Tibial nerve (tissue), 4 donors: Measurements from ENCODE around the gene GRAMD1C. TPM values are rescaled to one million over a fixed set of nuclear protein-coding genes. Genes with fewer than 3 reads are reported as not detected.

Source experiments
- DNase-seq, 2 donors: peaks; one replicate each; pipeline ENCODE4 v3.0.0-alpha.2; 2019; ENCODE audit warnings: low spot score in 2 of 2
- H3K27ac ChIP-seq, 4 donors: fragments of 200-600 bp; sonication (generic) in 3 of 4; one replicate each; pipeline ENCODE4 v1.5.1; 2017 to 2019; ENCODE audit warnings: mild to moderate bottlenecking in 1 of 4
- H3K27me3 ChIP-seq, 2 donors: fragments of 200-600 bp; sonication (generic) in 1 of 2; one replicate each; pipeline versions ENCODE4 v1.5.1 to v1.6.0; 2017 to 2019
- H3K36me3 ChIP-seq, 3 donors: fragments of 200-600 bp; sonication (generic); one replicate each; pipeline ENCODE4 v1.5.1; 2018 to 2019
- H3K4me1 ChIP-seq, 4 donors: fragments of 200-600 bp; sonication (generic) in 3 of 4; one replicate each; pipeline ENCODE4 v1.5.1; 2017 to 2019
- H3K4me3 ChIP-seq, 4 donors: fragments of 200-600 bp; sonication (generic) in 3 of 4; one replicate each; pipeline ENCODE4 v1.5.1; 2017 to 2019; ENCODE audit warnings: mild to moderate bottlenecking in 1 of 4, moderate library complexity in 1 of 4
- H3K9me3 ChIP-seq, 4 donors: fragments of 200-600 bp; sonication (generic) in 3 of 4; one replicate each; pipeline ENCODE4 v1.5.1; 2017 to 2019
- CTCF ChIP-seq, 5 experiments: fragments of 200-600 bp in 3 of 5; fragments of 450-650 bp in 2 of 5; sonication (generic) in 3 of 5; IDR thresholded peaks; one replicate each; pipeline ENCODE4 v1.5.1; 2016 to 2019; ENCODE audit warnings: antibody characterized with exemption in 5 of 5, mild to moderate bottlenecking in 3 of 5, moderate library complexity in 2 of 5
- EP300 ChIP-seq, 2 donors: sonication (generic); formaldehyde crosslinking; IDR thresholded peaks; one replicate each; pipeline ENCODE4 v1.6.1; 2017; ENCODE audit warnings: antibody characterized with exemption in 2 of 2, mild to moderate bottlenecking in 1 of 2
- POLR2A ChIP-seq, 2 donors: fragments of 450-650 bp; IDR thresholded peaks; one replicate each; pipeline ENCODE4 v1.6.1; 2017; ENCODE audit warnings: antibody characterized with exemption in 2 of 2, mild to moderate bottlenecking in 2 of 2, moderate library complexity in 2 of 2
- WGBS, 2 donors: methylation state at CpG; one replicate each; pipeline ENCODE4 v1.1.5; 2018; 5-methylcytosine and 5-hydroxymethylcytosine counted together
- total RNA-seq, 4 donors: library from RNA; depleted of rRNA; stranded (reverse); fragments of >200 nt; gene quantifications; one replicate each; pipeline ENCODE4 v1.1.0, GENCODE V29; 2016

The GRAMD1C gene
- total RNA-seq = 10 to 100 TPM in 1 of 4 donors, 1 to 10 TPM in 2, under 1 TPM in 1; 0.63 to 12.6 (median 1.2) TPM

GRCh38 chr3:113838631-113839209 lies at the start of gene GRAMD1C:
TSS of gene GRAMD1C (plus strand) at chr3:113838788. CDS start at chr3:113838910, 122 bp downstream.
- WGBS, 2 donors = 1% methylated on average over 45 to 47 of the region's 48 CpGs
- Histone ChIP-seq H3K4me3 (peak within 1 kb of the TSS; percentile 33 to 59 (median 45)), H3K27ac (peak within 1 kb of the TSS in 2 of 4 donors; percentile 27 to 73), H3K36me3 (no peaks in the 10 kb centered on the region), H3K27me3 (no peaks in the 10 kb centered on the region), H3K4me1 (peaks cover 0 to 11% (median 0%) of the 10 kb centered on the region in 4 donors), H3K9me3 (no peaks in the 10 kb centered on the region)
- DNase-seq = peak; percentile 64 to 77
- no peak for TF ChIP-seq EP300 (IDR thresholded peaks at IDR 0.05)
- TF ChIP-seq CTCF (IDR thresholded peaks at IDR 0.05) = peak; percentile 83 to 90 (median 87)
- no peak for TF ChIP-seq POLR2A (IDR thresholded peaks at IDR 0.05)

GRCh38 chr3:113791381-113791780 lies 47.2 kb upstream of the GRAMD1C start:
- no peak overlapping the region for H3K4me3 ChIP-seq
- H3K36me3 ChIP-seq = peaks cover 0 to 73% (median 8%) of the 10 kb centered on the region in 3 donors
- H3K9me3 ChIP-seq = no peaks in the 10 kb centered on the region
- TF ChIP-seq POLR2A (IDR thresholded peaks at IDR 0.05) = no peak
- TF ChIP-seq CTCF (IDR thresholded peaks at IDR 0.05) = no peak
- no peak for TF ChIP-seq EP300 (IDR thresholded peaks at IDR 0.05)
- DNase-seq = no peak
- no peaks in the 10 kb centered on the region for H3K27me3 ChIP-seq
- H3K27ac ChIP-seq = no peak overlapping the region
- no peaks in the 10 kb centered on the region for H3K4me1 ChIP-seq

- no peaks in the 10 kb centered on the region for H3K9me3 ChIP-seq
- peaks cover 0 to 78% (median 8%) of the 10 kb centered on the region in 3 donors for H3K36me3 ChIP-seq
- TF ChIP-seq EP300 (IDR thresholded peaks at IDR 0.05) = no peak
- no peak for TF ChIP-seq CTCF (IDR thresholded peaks at IDR 0.05)
- TF ChIP-seq POLR2A (IDR thresholded peaks at IDR 0.05) = no peak
- no peaks in the 10 kb centered on the region for H3K4me1 ChIP-seq
- 88 to 92% methylated on average over 4 of the region's 4 CpGs for WGBS, 2 donors
- no peak for DNase-seq
- no peaks in the 10 kb centered on the region for H3K27me3 ChIP-seq
- H3K27ac ChIP-seq = no peak overlapping the region
- no peak overlapping the region for H3K4me3 ChIP-seq
Observed at GRCh38 chr3:113794526-113794925, 44.1 kb upstream of the GRAMD1C start.

GRCh38 chr3:113795693-113796092 lies 42.9 kb upstream of the GRAMD1C start:
- WGBS, 2 donors = 90 to 91% methylated on average over 4 of the region's 4 CpGs
- H3K36me3 ChIP-seq = peaks cover 0 to 84% (median 8%) of the 10 kb centered on the region in 3 donors
- TF ChIP-seq EP300 (IDR thresholded peaks at IDR 0.05) = no peak
- TF ChIP-seq CTCF (IDR thresholded peaks at IDR 0.05) = no peak
- TF ChIP-seq POLR2A (IDR thresholded peaks at IDR 0.05) = no peak

GRCh38 chr3:113802795-113803455 lies 35.7 kb upstream of the GRAMD1C start:
- no peaks in the 10 kb centered on the region for H3K4me1 ChIP-seq
- no peak overlapping the region for H3K27ac ChIP-seq
- no peak overlapping the region for H3K4me3 ChIP-seq
- peaks cover 0 to 100% (median 0%) of the 10 kb centered on the region in 3 donors for H3K36me3 ChIP-seq
- H3K27me3 ChIP-seq = no peaks in the 10 kb centered on the region
- DNase-seq = no peak
- no peaks in the 10 kb centered on the region for H3K9me3 ChIP-seq
- WGBS, 2 donors = 96 to 98% methylated on average over 3 of the region's 3 CpGs
- TF ChIP-seq CTCF (IDR thresholded peaks at IDR 0.05) = no peak

More at GRCh38 chr3:113795693-113796092, 42.9 kb upstream of the GRAMD1C start:
- H3K9me3 ChIP-seq = no peaks in the 10 kb centered on the region
- H3K27ac ChIP-seq = no peak overlapping the region
- H3K4me1 ChIP-seq = no peaks in the 10 kb centered on the region
- H3K4me3 ChIP-seq = no peak overlapping the region
- DNase-seq = no peak
- no peaks in the 10 kb centered on the region for H3K27me3 ChIP-seq
